Transverse colon (tissue), 4 donors: ENCODE measurements around the gene OVOL1. TPM values are rescaled to one million over a fixed set of nuclear protein-coding genes. Genes with fewer than 3 reads are reported as not detected.

Source experiments
- DNase-seq: peaks from one replicate; pipeline ENCODE4 v3.0.0-alpha.2; 2019
- H3K27ac ChIP-seq, 4 donors: fragments of 200-600 bp; sonication (generic); 2 replicates each; pipeline ENCODE4 v1.5.1; 2016 to 2018; ENCODE audit warnings: inconsistent platforms in 4 of 4
- H3K27me3 ChIP-seq: fragments of 200-600 bp; sonication (generic); 2 replicates; pipeline ENCODE4 v1.5.1; 2017; ENCODE audit warnings: inconsistent platforms
- H3K36me3 ChIP-seq, 4 donors: fragments of 200-600 bp; sonication (generic); 2 replicates each; pipeline ENCODE4 v1.5.1; 2017 to 2019; ENCODE audit warnings: inconsistent platforms in 4 of 4
- H3K4me1 ChIP-seq, 4 donors: fragments of 200-600 bp; sonication (generic); 2 replicates each; pipeline ENCODE4 v1.5.1; 2017 to 2020; ENCODE audit warnings: inconsistent platforms in 4 of 4
- H3K4me3 ChIP-seq, 4 donors: fragments of 200-600 bp; sonication (generic); 1 replicate in 1 of 4; 2 replicates in 3 of 4; pipeline versions ENCODE4 v1.5.1 to v1.6.1; 2017 to 2019; ENCODE audit warnings: inconsistent platforms in 4 of 4
- H3K9me3 ChIP-seq, 2 donors: fragments of 200-600 bp; sonication (generic); 2 replicates each; pipeline ENCODE4 v1.5.1; 2017 to 2019; ENCODE audit warnings: inconsistent platforms in 2 of 2
- CTCF ChIP-seq, 5 experiments: fragments of 200-600 bp in 3 of 5; fragments of 450-650 bp in 2 of 5; sonication (generic) in 3 of 5; IDR thresholded peaks; 1 replicate in 2 of 5; 2 replicates in 3 of 5; pipeline ENCODE4 v1.5.1; 2016 to 2017; ENCODE audit warnings: antibody characterized with exemption in 5 of 5, inconsistent platforms in 3 of 5, mild to moderate bottlenecking in 2 of 5, moderate library complexity in 1 of 5
- EP300 ChIP-seq: sonication (generic); formaldehyde crosslinking; IDR thresholded peaks from one replicate; pipeline ENCODE4 v1.6.1; 2017; ENCODE audit warnings: antibody characterized with exemption, low read depth
- POLR2A ChIP-seq: fragments of 450-650 bp; IDR thresholded peaks from one replicate; pipeline ENCODE4 v1.6.1; 2016; ENCODE audit warnings: antibody characterized with exemption, mild to moderate bottlenecking, moderate library complexity
- POLR2AphosphoS5 ChIP-seq, 3 donors: sonication (generic); formaldehyde crosslinking; IDR thresholded peaks; one replicate each; pipeline ENCODE4 v1.6.1; 2016; ENCODE audit warnings: antibody characterized with exemption in 3 of 3
- WGBS, 2 donors: methylation state at CpG; one replicate each; pipeline ENCODE4 v1.1.5; 2018; ENCODE audit warnings: low coverage in 1 of 2; 5-methylcytosine and 5-hydroxymethylcytosine counted together
- in situ Hi-C, 4 donors: fragments of 200-750 bp; cut with MboI; loops; one replicate each; pipeline versions ENCODE4 v1.15.0 to v1.15.1; 2017; ENCODE audit warnings: low sequenced_read_pairs in 3 of 4, low pct_ligation_motif_present in 1 of 4, low pct_unique_long_range_greater_than_20kb in 1 of 4
- intact Hi-C: fragments of 100-400 bp; cut with DNase I; formaldehyde crosslinking; loops from one replicate; pipeline ENCODE4 v1.15.1; 2023; ENCODE audit warnings: low total_unique reads
- total RNA-seq, 4 donors: library from RNA; depleted of rRNA; stranded (reverse); fragments of >200 nt; gene quantifications; one replicate each; pipeline ENCODE4 v1.1.0, GENCODE V29; 2016

The OVOL1 gene
- total RNA-seq, 4 donors from 2014 or later: 19.9 to 44.8 (median 33.8) TPM

DNA sequence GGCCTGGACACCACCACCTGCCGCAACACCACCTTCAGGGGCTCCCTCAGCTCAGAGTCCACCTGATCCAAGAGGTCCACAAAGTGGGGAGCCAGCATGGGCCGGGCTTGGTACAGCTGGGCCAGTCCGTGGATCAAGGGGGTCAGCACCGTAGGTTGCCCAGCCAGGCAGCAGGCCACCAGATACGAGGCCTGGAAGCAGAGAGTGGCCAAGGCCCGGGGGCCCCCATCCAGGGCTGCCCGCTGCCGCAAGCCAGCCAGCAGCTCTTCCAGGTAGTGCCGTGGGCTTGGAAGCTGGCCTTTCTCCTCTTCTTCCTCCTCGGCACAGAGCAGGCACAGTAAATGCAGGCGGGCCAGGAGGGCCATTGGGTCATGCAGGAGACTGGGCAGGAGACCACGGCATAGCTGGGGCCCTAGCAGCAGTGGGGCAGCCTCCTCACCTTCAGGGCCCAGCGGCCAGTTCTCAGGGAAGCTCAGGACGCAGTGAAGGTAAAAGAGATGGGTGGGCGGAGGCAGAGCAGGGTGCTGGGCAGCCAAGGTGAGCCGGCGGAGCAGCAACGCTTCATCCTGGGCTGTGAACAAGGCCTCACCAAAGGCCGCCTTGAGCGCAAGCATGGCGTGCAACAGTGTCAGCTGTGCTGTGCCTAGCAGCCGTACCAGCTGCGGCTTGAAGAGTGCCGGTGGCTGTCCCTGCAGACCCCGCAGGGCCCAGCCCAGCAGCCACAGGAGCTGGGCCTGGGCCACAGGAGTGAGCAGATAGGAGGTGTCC is 7.8 kb upstream of the OVOL1 start:
- H3K4me3 ChIP-seq: peak overlapping the region; percentile 58 to 97 (median 85)
- H3K9me3 ChIP-seq: no peaks in the 10 kb centered on the region
- no peak for DNase-seq
- TF ChIP-seq EP300 (no peak), CTCF (IDR thresholded peaks at IDR 0.05) (no peak), POLR2A (no peak), POLR2AphosphoS5 (IDR thresholded peaks at IDR 0.05) (no peak)
- intact Hi-C loops (no loop called here), in situ Hi-C loops (loop anchor here in 1 of 4 donors (10.0 kb wide), 1 partner anchor 64 kb away; the partner anchor contains the start of gene KAT5)
- H3K27me3 ChIP-seq: no peaks in the 10 kb centered on the region
- H3K27ac ChIP-seq: peak overlapping the region in 3 of 4 donors; percentile 86 to 96 (median 91)
- 91% methylated on average over 20 of the region's 25 CpGs; no CpG with 5 or more reads in 1 of the 2 donors for WGBS, 2 donors
- H3K36me3 ChIP-seq: peaks cover 0 to 5% (median 2%) of the 10 kb centered on the region in 4 donors
- peaks cover 14 to 21% (median 19%) of the 10 kb centered on the region in 4 donors for H3K4me1 ChIP-seq

DNA sequence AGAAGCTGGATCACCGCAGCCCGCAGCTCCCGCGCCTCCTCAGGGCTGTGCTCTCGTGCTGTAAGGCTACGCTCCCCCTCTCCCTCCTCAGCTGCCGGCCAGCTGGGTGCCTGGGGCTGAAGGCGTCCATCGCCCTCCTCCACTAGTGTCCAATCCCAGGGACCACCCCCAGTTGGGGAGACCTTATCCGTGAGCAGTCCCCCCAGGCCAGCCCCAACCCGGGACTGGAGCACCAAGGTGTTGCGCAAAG is 7.3 kb upstream of the OVOL1 start:
- peaks cover 0 to 5% (median 2%) of the 10 kb centered on the region in 4 donors for H3K36me3 ChIP-seq
- peak overlapping the region; percentile 86 to 96 (median 90) for H3K27ac ChIP-seq
- in situ Hi-C loops (loop anchor here in 1 of 4 donors (10.0 kb wide), 1 partner anchor 65 kb away; the partner anchor contains the start of gene KAT5), intact Hi-C loops (no loop called here)
- 76% methylated on average over 12 of the region's 12 CpGs; no CpG with 5 or more reads in 1 of the 2 donors for WGBS, 2 donors
- no peaks in the 10 kb centered on the region for H3K9me3 ChIP-seq
- no peak for DNase-seq
- H3K4me3 ChIP-seq: peak overlapping the region; percentile 58 to 97 (median 85)
- peaks cover 14 to 21% (median 19%) of the 10 kb centered on the region in 4 donors for H3K4me1 ChIP-seq
- no peaks in the 10 kb centered on the region for H3K27me3 ChIP-seq
- no peak for TF ChIP-seq POLR2AphosphoS5 (IDR thresholded peaks at IDR 0.05)
- TF ChIP-seq POLR2A: no peak
- TF ChIP-seq CTCF (IDR thresholded peaks at IDR 0.05): no peak
- TF ChIP-seq EP300: no peak

- WGBS, 2 donors: 2% methylated on average over 63 of the region's 76 CpGs; no CpG with 5 or more reads in 1 of the 2 donors
These were observed 6.7 kb upstream of the OVOL1 start for GRCh38 chr11:65779919-65780769.

More at GRCh38 chr11:65779919-65780769, 6.7 kb upstream of the OVOL1 start:
- TF ChIP-seq EP300: no peak
- TF ChIP-seq CTCF (IDR thresholded peaks at IDR 0.05): peak; percentile 97 to 100 (median 99)
- peak; percentile 64 for TF ChIP-seq POLR2A
- peak; percentile 27 to 78 (median 77) for TF ChIP-seq POLR2AphosphoS5 (IDR thresholded peaks at IDR 0.05)
- no peaks in the 10 kb centered on the region for H3K27me3 ChIP-seq
- in situ Hi-C loops (loop anchor here in 1 of 4 donors (10.0 kb wide), 1 partner anchor 65 kb away; the partner anchor contains the start of gene KAT5), intact Hi-C loops (loop anchor here (5.0 kb wide), 2 partner anchors 37 to 68 kb away; partner anchors contain the start of gene KAT5)
- peak overlapping the region; percentile 86 to 96 (median 90) for H3K27ac ChIP-seq
- peak overlapping the region; percentile 58 to 97 (median 85) for H3K4me3 ChIP-seq
- H3K36me3 ChIP-seq: peaks cover 0 to 5% (median 2%) of the 10 kb centered on the region in 4 donors
- H3K9me3 ChIP-seq: no peaks in the 10 kb centered on the region
- DNase-seq: peak; percentile 90
- H3K4me1 ChIP-seq: peaks cover 14 to 21% (median 19%) of the 10 kb centered on the region in 4 donors
